HG02938 (cell line): ENCODE measurements around the gene GRID1.

Experiments
- ATAC-seq: cut with Tn5 transposase; IDR thresholded peaks from one replicate; pipeline ENCODE4 v1.9.1; 2021; ENCODE audit warnings: mild to moderate bottlenecking, moderate library complexity; ENCODE audit not compliant: unreplicated experiment

GRID1 gene

DNA sequence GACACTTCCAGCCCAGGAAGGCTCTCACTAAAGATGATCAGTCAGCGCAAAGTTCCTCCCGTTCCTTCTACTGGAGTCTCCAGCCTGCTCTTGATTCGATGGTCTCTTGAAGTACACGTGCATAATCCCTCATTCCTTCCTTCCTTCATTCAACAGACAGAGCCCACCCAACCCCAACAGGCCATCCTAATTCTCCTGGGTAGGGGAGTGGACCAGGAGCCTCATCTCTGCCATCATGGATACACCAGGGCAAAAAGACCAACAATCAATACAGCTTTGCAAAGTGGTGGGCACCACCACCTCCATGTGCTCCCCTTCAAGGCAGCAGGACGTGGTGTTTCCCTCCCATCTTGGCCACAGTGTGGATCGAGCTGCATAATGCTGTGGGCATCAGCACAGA is 446.3 kb downstream of the GRID1 start:
- ATAC-seq: no peak

GRCh38 chr10:85919491-85920021 is 447.0 kb downstream of the GRID1 start:
- no peak for ATAC-seq

GRCh38 chr10:85918371-85918770 is 448.2 kb downstream of the GRID1 start:
- no peak for ATAC-seq

GRCh38 chr10:85917601-85918000 is 449.0 kb downstream of the GRID1 start:
- ATAC-seq: no peak

DNA sequence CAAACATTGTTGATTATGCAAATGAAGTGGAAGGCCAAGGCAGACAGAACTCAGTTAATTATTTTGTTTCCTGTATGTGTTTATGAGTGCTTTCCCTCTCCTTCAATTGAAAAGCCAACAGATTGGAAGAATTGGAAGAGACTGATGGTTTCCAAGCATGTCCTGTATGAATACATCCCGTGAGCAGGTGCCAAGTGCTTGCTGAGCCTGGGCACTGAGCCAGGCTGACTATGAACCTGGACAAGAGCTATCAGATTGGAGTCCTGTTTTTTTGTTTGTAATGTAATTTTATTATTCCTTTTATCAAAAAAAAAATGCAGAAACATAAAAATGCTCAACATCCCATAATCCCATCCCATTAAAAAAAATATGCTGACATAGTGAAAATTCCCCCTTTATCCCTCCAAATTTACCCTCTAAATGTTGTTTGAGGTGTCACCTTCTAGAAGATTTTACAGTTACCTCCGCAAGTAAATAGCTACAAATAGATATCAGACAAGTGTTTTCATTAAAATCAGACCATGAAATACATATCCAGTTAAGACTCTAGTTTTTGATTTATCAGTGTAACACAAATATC is 449.5 kb downstream of the GRID1 start:
- no peak for ATAC-seq

GRCh38 chr10:85916286-85916685 is 450.3 kb downstream of the GRID1 start:
- no peak for ATAC-seq

- no peak for ATAC-seq
These were observed 451.2 kb downstream of the GRID1 start for GRCh38 chr10:85915245-85915846.

DNA sequence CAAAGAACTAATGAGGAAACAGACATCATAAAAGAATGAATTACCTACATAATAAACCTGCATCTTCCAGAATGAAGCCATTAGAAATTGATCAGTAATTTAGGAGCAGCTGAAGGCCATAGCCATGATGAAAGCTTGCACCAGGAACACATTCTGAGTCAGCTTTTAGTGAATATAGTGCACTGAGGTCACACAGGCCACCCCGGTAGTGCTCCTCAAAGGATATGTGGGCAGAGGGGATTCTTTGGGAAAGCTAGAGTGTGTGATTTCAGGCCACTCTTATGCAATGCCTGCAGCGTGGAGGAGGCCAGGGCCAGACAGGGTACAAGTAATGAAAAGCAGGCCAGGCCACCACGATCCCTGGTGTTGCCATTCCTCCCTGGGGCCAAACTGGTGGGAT is 451.9 kb downstream of the GRID1 start:
- no peak for ATAC-seq

DNA sequence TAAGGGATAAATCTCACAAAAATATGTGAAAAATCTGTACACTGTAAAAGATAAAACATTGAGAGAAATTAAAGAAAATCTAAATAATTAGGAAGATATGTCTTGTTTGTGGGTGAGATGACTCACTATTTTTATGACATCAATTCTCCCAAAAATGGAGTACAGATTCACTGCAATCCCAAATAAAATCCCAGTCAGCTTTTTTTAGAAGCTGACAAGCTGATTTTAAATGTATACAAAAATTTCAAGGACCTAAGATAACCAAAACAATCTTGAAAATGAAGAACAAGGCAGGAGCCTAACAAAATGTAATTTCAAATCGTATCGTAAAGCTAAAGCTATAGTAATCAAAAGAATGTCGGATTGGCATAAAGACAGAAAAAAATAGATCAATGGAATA is 458.1 kb downstream of the GRID1 start:
- no peak for ATAC-seq

- no peak for ATAC-seq
These were observed 464.5 kb downstream of the GRID1 start for GRCh38 chr10:85902051-85902450.

DNA sequence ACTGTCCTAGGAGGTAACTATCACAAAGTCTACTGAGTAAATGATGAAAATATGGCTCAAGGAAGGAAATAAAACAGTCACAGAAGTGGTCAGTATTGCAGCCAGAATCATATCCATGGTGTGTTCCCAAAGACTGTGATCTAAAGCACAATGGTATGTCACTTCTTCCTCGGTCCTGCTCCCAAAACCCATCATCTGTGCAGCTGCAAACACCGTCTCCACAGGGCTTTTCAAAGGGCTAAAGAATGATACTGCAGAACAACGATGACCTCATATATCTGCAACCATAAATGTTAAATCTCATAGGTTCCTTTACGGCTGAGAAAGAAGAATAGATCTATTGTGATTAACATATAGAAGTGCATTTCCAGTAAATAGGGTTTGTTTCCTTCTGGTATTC is 465.0 kb downstream of the GRID1 start:
- ATAC-seq: no peak

GRCh38 chr10:85900487-85900886 is 466.1 kb downstream of the GRID1 start:
- ATAC-seq: no peak

GRCh38 chr10:85900061-85900460 is 466.5 kb downstream of the GRID1 start:
- ATAC-seq: no peak

DNA sequence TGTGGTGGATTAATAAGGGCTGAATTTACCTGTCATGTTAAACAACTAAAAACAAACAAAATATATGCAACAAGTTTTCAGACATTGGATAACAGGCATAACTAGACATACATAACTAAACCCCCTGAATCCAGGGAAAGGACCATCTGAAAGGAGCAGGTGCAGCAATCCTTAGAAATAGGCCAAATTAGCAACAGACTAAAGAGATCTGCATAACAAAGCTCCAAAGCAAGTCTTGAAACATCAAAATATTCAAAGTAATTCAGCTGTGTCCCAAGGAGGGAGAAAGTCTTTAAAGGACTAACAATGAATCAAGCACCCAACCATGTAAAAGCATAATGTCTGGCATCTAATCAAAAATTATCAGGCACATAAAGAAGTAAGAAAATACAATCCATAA is 475.1 kb downstream of the GRID1 start:
- no peak for ATAC-seq

DNA sequence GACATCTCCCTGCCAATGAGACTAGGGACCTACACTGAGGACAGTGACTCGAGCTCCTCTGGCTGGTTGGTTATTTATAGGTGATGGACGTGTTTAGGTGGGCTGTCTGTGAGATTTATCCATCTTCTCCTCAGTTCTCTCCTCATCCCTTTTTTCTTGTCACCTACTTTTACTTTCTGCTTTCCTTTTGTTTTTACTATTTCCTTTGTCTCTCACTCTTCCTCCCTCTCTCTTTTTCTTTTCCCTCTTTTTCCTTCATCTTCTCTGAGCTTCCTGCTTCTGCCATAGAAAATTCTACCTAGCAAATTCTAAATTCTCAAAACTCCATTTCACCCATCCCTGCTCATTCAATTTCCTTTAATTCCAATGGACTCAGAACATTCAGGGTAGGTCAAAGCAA is 478.0 kb downstream of the GRID1 start:
- ATAC-seq: no peak

DNA sequence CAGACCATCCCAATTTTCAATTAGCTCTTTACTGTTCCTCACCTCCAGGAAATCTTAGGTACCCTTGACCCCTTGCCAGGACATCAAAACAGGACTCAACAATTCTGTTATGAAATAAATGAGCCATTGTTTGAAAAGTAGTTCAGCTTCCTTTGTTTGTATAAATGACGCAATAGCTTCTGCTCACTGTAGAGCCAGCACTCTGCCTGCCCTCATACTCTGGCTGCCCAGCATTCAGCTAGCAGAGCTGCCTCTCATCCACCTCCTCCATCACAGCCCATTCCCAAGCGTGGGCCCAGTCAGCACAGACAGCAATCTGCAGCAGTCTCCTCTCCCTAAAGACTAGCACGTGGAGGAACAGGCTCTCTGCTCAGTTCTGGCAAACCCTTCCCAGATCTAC is 478.6 kb downstream of the GRID1 start:
- ATAC-seq: no peak

GRCh38 chr10:85874208-85874607 is 492.4 kb downstream of the GRID1 start:
- ATAC-seq: no peak

- no peak for ATAC-seq
These were observed 493.5 kb downstream of the GRID1 start for GRCh38 chr10:85873063-85873462.

DNA sequence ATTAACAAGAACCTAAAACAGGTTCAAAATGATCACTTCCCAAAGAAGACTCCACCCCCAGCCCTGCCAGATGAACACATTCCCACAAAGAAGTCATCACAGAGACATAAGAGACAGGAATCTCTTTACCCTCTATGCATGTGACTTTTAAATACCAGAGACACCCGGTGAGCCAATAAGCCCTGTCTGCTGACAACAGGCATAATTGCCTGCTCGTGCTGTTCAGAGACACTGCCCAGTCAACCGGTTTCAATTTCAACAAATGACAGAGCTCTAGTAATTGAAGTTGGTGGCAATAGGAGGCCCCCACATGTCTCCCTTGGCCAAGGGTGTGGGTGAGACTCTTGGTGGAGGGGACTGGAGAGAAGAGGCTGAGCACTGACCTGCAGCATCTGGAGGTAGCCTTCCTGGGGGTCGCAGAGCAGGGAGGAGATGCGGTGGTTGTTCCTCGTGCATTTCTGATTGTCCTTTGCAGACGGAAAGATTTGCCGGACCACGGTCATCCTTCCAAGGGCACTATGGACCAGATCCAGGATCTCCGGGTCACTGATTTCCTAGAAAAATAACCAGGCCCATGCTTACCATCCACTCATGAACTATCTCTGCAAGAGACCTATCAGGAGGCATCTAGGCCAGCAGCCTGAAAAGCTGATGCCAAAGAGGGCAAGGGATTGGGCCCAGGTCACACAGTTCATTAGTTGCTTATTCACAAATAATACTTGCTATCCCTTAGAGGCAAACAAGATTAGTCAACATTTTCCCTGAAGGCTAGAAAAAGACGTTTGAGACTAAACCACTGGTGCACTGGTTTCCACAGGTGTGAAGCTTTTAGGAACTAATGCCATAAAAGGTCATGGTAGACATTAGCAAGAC is 497.7 kb downstream of the GRID1 start:
- no peak for ATAC-seq

- no peak for ATAC-seq
These were observed 501.6 kb downstream of the GRID1 start for GRCh38 chr10:85864868-85865526.

DNA sequence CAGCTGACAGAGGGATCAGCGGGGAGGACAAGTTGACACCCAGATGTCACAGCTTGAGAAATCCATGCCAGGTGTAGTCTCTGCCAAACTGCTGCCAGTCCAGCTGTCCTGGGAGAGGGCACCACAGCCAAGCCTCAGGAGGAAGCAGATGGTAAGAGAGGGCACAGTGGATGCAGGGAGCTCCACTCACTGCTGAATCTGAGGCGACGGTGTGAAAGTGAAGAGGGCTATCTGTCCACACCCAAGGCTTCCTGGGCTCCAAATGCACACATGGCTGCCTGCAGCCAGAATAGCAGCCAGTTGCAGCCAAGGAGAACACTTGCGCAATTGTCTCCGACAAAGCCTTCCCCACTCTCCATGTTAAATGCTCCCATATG is 502.4 kb downstream of the GRID1 start:
- no peak for ATAC-seq
